HG03469 (cell line): ENCODE measurements around the gene KLHL22.
"Not testable (repeated sequence)": the region's sequence is repeated elsewhere in the genome, so short reads cannot be mapped to it uniquely, and the experiment has no call there.

Experiments
- ATAC-seq: cut with Tn5 transposase; IDR thresholded peaks from one replicate; pipeline ENCODE4 v1.9.1; 2021; ENCODE audit warnings: mild to moderate bottlenecking, moderate library complexity, moderate number of reproducible peaks; ENCODE audit not compliant: unreplicated experiment

Gene KLHL22

DNA sequence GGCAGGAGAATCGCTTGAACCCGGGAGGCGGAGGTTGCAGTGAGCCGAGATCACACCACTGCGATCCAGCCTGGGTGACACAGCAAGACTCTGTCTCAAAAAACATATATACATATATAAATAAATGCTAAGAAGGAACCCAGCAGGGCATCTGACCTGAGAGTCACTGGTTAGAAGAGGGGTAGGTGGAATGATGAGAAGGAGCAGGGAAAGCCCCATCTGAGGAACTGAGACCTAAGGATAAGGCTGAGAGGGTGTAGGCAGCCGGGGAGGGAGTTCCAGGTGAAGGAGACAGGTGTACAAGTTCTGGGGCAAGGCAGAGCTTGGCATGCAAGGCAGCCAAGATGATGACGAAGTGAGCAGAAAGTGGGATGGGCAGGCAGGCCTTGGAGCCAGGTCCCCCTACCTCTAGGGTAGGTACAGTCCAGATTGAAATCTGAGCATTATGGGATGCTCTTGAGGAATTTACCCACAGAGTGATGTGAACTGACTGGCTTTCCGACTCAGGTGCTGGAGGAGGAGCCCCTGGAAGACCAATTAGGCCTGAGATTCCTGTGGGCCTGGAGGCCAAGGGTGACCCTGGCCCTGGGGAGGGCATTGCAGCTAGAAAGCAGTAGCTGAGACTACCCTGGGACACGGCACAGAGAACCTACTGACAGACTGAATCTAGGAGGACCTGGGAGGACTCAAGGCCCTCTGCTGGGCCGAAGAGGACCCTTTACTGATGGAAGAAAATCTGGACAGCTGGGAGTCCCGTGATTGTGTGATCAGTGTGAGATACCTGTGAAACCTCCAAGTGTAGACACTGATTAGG, 22.8 kb downstream of the KLHL22 start:
- ATAC-seq: no peak

DNA sequence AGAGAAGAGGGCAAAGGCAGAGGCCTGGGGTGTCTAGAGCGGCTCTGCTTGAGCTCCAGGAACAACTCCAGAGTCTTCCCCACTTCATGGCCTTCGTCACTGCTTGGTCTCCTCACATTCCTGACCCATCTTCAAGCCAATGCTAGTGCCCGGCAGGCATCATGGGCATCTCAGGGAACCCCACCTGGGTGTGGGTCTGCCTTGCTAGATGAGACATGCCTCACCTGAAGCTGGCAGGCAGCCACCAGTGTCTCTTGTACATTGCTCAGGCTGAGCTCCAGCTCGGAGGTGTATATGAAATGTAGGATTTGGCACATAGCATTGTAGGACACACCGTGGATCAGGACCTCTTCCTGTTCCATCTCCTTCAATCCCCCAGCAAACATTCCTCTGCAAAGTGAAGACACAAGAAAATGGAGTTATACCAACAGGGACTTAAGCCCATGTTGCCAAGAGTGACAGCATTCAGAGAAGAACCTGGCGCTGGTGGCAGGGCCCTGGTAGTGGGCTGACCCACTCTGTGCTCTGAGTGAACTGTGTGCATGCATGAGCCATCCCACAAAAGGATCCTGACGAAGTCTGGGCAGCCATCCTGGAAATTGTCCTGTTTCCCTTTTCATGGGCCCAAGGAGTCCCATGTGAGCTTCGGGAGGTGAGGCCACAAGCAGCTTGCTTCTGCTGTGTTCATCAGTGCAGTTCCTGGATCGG, 24.3 kb downstream of the KLHL22 start:
- no peak for ATAC-seq

- not testable (repeated sequence) for ATAC-seq
These were observed 25.1 kb downstream of the KLHL22 start for GRCh38 chr22:20470525-20470924.

DNA sequence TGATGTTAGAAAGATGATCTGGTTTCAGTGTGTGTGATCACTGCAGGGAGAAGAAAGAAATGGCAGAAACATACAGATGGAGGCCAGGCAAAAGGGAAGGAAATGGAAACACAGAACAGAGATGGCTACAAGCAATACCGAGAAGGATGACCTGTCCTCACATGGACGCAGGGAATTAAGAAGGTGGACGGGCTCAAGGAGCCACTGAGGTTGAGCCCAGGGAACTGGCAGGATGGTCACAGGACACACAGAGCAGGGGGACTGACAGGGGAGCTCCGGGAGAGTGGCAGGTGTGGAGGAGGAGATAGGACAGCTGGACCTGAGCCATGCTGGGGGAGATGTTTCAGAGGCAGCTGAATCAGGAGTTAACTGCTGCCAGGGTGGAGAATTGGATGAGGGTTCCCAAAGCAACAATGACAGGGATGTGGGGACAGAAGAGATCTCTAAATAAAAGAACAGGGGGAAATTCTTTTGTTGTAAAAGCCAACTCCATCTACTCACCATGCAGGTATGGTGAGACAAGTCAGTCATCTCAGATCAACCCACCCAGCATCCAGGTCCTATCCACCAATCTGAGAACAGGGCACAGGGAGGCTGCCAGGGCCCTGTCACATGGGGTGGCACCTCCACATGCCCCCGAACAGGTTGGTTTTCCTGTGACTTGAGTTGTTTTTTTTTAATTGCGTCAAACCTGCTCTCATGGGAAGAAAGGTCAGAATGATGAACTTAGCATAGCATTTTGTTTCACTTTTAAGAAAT, 26.3 kb downstream of the KLHL22 start:
- no peak for ATAC-seq

DNA sequence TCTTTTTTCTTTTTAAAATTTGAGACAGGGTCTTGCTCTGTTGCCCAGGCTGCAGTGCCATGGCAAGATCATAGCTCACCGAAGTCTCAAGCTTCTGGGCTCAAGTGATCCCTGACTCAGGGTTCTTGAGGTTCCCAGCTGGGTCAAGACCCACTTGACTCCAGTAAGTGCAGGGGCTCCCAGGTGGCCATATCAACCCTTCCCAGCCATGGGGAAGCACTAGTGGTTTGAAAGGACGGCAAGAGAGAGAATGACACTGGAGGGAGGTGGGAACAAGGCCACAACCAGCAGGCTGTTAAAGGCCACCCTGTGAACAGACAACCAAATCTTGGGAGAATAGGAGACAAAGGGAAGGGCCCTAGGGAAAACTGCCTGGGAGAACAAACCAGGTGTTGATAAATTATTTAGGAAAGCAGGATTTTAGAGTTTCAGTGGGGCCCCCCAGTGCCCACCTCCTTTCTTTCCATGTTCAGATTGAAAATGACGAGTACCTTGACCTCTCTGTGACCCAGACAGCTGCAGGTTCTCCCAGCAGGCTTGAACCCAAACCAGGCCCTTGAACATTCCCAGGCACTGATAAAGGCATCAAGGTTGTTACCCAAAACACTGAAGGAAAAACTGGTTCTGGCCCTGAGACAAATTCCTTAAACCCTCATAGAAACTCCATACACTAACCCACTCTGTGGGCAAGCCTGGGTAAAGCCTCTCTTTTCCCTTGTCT, 28.8 kb downstream of the KLHL22 start:
- no peak for ATAC-seq

DNA sequence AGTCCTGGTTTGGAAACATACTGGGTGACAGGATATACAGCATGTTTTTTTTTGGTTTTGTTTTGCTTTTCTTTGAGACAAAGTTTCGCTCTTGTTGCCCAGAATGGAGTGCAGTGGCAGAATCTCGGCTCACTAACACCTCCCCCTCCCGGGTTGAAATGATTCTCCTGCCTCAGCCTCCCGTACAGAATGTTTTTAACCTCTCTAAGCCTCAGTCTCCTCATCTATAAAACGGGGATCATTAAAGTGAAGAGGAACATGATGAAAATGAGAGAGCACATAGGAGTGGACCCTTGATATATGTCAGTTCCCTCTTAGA, 29.9 kb downstream of the KLHL22 start:
- no peak for ATAC-seq

DNA sequence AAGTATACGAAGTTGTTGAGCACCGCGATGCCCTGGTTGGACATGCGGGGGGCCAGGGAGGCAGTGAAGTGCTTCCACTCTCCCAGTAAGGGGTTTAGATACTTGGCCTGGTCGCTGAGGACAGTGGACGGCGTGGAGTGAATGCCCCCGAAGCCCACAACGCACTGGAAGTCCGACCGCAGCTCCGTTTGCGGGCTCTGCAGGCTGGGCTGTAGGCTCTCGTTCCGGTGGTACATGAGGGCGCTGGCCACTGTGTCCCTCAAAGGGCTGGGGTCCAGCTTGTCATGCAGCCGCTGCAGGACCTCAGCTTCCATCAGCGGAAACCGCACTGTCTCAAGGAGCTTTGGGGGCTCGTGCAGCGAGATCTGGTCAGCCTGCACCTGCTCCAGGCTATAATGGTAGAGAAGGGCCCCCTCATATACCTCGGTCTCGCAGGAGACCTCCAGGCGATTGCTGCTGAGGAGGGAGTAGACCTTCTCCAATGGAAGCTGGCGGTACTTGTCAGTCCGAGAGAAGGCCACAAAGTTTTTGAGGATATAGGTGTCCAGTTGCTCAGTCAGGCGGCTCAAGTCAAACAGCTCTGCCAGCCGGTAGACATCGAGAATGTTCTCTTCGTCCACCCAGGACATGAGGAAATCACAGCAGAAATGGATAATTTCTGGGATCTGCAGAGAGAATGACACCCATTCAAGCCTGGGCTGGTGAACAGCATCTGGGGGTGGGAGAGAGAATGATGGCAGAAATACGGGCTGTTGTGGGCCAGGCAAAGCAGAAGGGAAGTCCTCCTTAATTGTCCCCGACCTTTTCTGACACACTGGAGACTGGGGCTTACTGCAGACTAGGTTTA, 30.5 kb downstream of the KLHL22 start:
- ATAC-seq: no peak

GRCh38 chr22:20464096-20464614, 31.4 kb downstream of the KLHL22 start:
- ATAC-seq: no peak

DNA sequence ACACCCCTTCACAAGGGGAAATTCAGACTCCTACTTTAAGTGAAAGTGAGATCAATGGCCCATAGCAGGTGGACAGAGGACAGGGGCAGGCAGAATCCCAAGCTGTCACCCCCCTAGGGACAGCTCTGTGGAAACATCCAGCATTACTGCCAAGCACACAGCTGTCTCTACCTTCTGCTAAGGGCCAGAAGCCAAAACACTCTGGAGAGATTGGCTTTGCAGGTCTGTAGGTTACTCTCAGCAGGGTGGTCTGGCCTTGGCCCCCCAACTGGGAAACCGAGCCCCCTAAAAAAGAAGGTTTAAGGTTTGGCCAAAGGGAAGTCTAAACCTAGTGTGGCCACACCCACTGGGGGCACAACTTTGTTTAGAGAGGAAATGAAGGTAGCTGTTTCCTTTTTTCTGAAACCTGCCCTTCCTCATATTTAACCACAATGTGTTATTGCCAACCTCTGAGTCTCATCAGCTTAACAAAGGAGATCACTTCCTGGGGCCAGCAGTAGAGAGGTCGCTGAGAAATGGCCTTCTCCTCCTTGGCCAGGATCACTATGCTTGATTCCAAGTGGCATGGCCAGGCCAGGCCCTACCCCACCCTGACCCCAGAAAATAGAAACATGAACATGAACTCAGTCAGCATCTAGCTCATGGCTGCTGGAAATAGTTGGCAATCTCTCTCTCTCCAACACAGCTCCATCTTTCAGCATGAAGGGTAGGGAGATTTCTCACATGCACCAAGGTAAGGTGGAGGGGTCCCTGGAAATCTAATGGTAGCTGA, 32.1 kb downstream of the KLHL22 start:
- ATAC-seq: no peak

DNA sequence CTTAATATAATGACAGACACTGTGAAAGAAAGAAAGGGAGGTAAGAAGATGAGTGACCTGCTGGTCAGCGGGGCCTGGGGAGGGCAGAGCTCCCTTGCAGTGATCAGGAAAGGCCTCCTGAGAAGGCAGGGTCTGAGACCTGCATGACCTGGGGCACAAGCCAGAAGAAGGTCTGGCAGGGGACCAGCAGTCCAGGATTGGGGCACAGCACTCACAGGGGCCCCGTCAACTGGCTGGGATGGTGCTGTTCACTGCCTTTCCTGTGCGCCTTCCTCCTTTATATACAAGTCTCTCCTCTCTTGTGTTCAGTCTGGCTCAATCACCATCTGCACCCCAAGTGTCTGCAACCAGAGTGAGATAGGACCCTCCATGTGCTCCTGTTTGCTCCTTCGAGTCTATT, 35.7 kb downstream of the KLHL22 start:
- no peak for ATAC-seq

GRCh38 chr22:20459152-20459542, 36.4 kb downstream of the KLHL22 start:
- no peak for ATAC-seq

- ATAC-seq: no peak
These were observed 37.0 kb downstream of the KLHL22 start for GRCh38 chr22:20458530-20459151.

DNA sequence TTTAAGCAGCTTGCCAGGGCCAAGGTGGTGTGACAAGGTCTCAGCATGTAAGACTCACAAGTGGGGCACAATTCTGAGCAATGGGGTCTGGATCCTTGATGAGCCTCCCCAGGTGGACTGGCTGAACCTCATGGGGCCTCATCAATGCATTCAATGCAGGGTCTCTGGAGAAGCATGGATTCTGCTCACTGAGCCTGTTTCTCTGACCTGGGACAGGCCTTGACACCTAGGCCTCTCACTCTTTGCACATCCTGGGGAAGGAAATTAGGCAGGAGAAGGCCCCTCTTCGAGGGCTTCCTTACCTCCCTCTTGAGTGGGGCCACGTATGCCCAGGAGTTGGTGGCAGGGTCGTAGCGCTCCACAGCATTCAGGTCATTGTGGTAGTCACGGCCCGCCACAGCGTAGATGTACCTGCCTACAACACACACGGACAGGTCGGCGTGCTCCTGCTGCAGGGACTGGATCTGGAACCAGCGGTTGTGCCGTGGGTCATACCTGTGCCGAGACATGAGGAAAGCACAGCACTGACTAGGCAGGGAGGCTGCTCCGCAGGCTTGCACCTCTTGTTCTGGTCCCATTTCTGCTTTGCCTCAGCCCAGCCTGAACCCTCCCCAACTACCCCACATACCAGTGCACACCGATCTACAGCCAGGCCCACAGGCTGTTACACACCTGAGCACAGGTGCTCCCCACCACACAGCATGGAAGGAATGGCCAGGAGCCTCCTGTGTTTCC, 37.9 kb downstream of the KLHL22 start:
- ATAC-seq: no peak

GRCh38 chr22:20456722-20457076, 38.9 kb downstream of the KLHL22 start:
- no peak for ATAC-seq

DNA sequence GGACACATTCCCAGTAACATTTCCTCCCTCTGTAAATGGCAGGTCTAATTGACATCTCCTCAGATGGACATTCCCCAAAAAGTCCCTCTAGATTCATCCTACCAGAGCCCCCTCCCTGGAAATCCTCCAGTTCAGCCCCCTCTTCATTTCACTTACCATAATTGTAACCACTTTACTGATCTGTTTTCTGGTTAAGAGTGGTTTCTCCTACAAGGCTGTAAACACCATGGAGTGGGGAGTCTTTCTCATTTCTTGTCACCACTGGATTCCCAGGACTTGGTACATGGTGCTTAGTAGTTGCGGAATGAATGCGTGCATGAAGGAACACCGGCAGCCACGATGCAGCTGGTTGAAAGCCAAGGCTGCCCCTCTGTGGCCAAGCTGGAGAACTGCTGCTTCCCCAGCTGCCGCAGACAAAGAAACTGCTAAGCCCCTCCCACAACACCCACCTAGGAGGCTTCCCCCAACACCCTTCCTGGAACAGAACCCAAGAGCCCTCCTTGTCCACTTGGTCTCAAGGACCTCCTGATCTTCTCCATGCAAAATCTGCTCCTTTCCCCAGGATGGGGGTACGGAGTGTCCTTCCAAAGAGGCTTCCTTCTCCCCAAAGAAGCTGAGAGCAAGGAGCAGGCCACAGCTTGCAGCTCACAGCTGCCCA, 39.4 kb downstream of the KLHL22 start:
- ATAC-seq: no peak

DNA sequence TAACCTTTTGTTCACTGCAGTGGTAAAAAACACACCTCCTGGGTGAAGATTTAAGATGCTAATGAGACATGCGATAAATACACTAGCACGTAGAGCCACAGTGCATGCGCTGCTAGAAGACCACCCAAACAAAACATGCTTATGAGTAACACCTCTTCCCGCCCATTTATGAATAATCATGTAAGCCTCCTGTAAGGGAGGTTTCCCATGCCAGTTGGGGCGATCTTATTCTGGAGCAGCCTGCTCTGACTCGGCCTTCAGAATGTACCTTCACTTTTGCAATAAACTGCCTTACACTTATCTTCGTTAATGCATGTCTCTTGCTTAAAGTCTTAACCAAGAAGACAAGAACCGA, 39.9 kb downstream of the KLHL22 start:
- no peak for ATAC-seq

GRCh38 chr22:20453222-20453621, 42.4 kb downstream of the KLHL22 start:
- ATAC-seq: no peak

DNA sequence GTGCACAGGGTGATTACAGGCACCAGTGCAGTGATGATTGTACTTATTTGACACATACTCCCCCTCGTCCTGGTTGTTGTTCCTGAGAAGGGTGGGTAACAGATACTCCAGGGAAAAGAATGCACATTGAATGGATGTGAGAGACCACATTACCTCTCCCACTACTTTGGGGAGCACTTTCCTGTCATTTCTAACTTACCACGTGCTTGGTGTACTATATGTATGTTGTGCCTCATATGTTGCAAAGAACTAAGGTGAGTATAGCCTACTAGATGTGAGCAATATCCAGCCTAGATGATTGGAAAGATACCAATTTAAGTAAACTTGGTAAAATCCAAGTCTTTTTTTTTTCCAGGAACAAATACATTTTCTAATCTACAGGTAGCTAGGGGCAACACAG, 43.7 kb downstream of the KLHL22 start:
- no peak for ATAC-seq
